ENCODE data around the gene CNOT6L.

Gene CNOT6L

GRCh38 chr4:77818602-77819403 lies at the start of gene CNOT6L:
Gene CNOT6L, minus strand, starts transcription at chr4:77819368. Its CDS starts 60 bp downstream, at chr4:77819308.
- DNase-seq, result peak; percentile 79 to 83

GRCh38 chr4:77865259-77865658 lies 46.1 kb upstream of the CNOT6L start:
- DNase-seq, result no peak

- DNase-seq, result peak in 1 of 2 experiments; percentile 43
These were observed 44.2 kb upstream of the CNOT6L start for GRCh38 chr4:77863341-77863740.

- peak; percentile 88 to 90 for DNase-seq
These were observed 43.5 kb upstream of the CNOT6L start, which contains the start of gene MRPL1 for GRCh38 chr4:77862478-77863216. Gene MRPL1, plus strand, starts transcription at chr4:77862830. Its CDS starts 19 bp downstream, at chr4:77862849.

GRCh38 chr4:77861495-77861894 lies 42.3 kb upstream of the CNOT6L start:
- DNase-seq, result no peak

GRCh38 chr4:77859256-77859655 lies 40.1 kb upstream of the CNOT6L start:
- no peak for DNase-seq

GRCh38 chr4:77856152-77856551 lies 37.0 kb upstream of the CNOT6L start:
- no peak for DNase-seq

- DNase-seq, result peak in 1 of 2 experiments; percentile 46
These were observed 35.4 kb upstream of the CNOT6L start for GRCh38 chr4:77854431-77855111.

- DNase-seq, result peak; percentile 69 to 70
These were observed 33.8 kb upstream of the CNOT6L start for GRCh38 chr4:77852892-77853495.

- no peak for DNase-seq
These were observed 30.3 kb upstream of the CNOT6L start for GRCh38 chr4:77849278-77849965.

- no peak for DNase-seq
These were observed 29.3 kb upstream of the CNOT6L start for GRCh38 chr4:77848508-77848907.

- DNase-seq, result no peak
These were observed 26.8 kb upstream of the CNOT6L start for GRCh38 chr4:77845929-77846328.

GRCh38 chr4:77845400-77845799 lies 26.2 kb upstream of the CNOT6L start:
- DNase-seq, result no peak

GRCh38 chr4:77844363-77844762 lies 25.2 kb upstream of the CNOT6L start:
- no peak for DNase-seq

GRCh38 chr4:77843628-77844027 lies 24.5 kb upstream of the CNOT6L start:
- no peak for DNase-seq

- DNase-seq, result no peak
These were observed 15.2 kb upstream of the CNOT6L start for GRCh38 chr4:77834403-77834802.

- no peak for DNase-seq
These were observed 14.1 kb upstream of the CNOT6L start for GRCh38 chr4:77833126-77833724.

- no peak for DNase-seq
These were observed 8.2 kb upstream of the CNOT6L start for GRCh38 chr4:77827343-77827742.

- DNase-seq, result no peak
These were observed 7.1 kb upstream of the CNOT6L start for GRCh38 chr4:77826275-77826674.

GRCh38 chr4:77821775-77822174 lies 2.6 kb upstream of the CNOT6L start:
- peak in 1 of 2 experiments; percentile 32 for DNase-seq

GRCh38 chr4:77820649-77821561 lies 1.7 kb upstream of the CNOT6L start:
- peak in 1 of 2 experiments; percentile 33 for DNase-seq
